Activated T-cell treated with anti-CD3 and anti-CD28 coated beads for 48 hours (primary cell): ENCODE results near the gene NCOA7.

ENCODE experiments used
- DNase-seq: peaks from one replicate; pipeline ENCODE4 v3.0.0-alpha.2; 2020; ENCODE audit warnings: low read depth

The NCOA7 gene

GRCh38 chr6:125815080-125815910 is 24.5 kb downstream of the NCOA7 start:
- no peak for DNase-seq

GRCh38 chr6:125816828-125817280 is 26.1 kb downstream of the NCOA7 start:
- DNase-seq, result no peak

- no peak for DNase-seq
Observed at GRCh38 chr6:125818225-125818657, 27.5 kb downstream of the NCOA7 start.

DNA sequence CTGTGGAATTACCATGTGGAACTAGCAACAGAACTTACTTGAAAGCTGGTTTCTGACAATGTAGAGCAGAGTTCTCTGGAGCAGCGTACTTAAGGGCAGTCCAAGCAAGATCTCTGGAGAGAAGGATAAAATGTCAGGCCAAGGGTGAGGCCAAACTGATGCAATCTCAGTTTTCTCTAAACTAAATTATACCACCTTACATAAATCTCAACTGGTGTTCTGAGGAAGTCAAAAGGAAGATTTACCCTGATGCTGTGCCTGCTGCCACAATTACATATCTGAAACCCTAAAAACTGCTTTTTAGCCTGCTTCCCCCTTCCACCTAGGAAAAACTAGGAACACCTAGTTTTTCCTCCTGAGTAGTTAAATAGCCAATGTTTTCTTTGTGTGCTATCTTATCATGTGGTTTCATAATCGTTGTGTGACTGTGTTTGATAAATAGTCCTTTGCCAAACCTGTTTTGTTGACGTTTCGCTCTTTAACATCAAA is 28.1 kb downstream of the NCOA7 start:
- DNase-seq, result no peak

- no peak for DNase-seq
Observed at GRCh38 chr6:125819535-125820326, 29.0 kb downstream of the NCOA7 start.

DNA sequence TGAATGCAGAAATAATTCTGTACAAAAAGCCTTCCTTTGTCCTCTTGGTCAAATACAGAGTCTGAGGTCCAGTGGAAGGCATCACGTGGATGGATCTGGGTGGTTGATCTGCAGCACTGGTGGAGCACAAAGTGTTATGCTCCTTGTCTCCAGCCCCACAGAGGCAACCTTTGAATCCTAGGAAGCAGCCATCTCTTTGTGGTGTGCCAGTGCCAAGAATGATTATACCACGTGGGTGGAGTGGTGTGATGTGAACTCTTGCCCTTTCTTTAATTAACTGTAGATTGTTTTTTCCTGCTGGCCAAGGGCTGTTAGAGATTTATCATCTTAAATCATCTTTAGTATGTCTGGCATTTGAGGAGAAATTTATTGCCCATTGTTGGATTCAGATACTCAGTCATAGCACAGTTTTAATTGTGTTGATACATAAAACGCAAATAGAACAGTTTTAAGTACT is 31.1 kb downstream of the NCOA7 start:
- no peak for DNase-seq

GRCh38 chr6:125823180-125823579 is 32.4 kb downstream of the NCOA7 start:
- DNase-seq, result no peak

DNA sequence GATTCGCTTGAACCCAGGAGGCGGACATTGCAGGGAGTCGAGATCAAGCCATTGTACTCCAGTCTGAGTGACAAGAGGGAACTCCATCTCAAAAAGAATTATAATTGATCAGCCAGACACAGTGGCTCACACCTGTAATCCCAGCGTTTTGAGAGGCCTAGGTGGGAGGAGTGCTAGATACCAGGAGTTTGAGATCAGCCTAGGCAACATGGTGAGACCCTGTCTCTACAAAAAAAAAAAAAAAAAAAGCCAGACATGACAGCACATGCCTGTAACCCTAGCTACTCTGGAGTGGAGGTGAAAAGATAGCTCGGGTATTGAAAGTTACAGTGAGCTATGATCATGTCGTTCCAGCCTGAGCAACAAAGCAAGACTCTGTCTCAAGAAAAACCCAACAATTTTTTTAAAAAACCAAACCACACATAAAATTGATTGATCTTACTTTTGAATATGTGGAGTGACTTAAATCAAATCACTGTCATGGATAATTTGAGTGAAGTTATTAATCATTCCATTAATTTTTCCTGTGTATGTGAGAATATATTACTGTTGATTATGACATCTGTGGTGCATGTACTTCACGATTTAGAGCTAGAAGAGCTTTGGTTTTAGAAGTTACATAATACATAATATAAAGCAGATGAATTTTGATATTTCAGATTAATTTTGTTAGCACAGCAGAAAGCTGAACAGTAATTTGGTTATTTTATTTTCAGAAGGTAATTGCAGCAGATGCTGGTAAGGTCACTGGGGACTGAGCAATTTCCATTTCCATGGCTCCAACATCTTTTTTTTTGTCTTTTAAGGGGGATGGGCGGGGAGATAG is 34.4 kb downstream of the NCOA7 start:
- DNase-seq, result no peak

GRCh38 chr6:125826695-125827463 is 36.1 kb downstream of the NCOA7 start:
- no peak for DNase-seq

GRCh38 chr6:125827788-125828320 is 37.1 kb downstream of the NCOA7 start:
- DNase-seq, result no peak

DNA sequence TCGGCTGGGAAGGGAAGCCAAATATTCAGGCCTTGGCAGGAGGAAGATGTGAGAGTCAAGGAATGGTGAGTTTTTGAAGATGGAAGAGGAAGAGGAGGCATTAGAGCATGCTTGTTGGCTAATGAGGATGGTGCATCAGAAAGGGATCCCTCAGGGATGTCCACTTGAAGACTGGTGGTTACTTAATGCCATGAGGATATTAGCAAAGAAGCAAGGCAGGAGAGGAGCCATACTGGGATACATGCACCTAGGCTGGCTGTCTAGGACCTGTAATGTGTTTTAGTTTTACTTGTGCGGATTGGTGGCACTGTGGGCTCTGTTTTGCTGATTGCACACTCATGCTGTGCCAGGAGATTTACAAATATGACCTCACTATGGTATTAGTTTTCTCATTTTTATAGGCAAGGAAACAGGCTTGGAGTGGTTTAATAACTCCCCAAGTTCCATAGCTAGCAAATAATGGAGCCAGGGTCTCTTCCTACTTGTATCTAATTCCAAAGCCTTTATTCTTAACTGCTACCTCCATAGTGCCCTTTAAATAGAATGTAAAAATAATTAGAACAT is 37.8 kb downstream of the NCOA7 start:
- no peak for DNase-seq

DNA sequence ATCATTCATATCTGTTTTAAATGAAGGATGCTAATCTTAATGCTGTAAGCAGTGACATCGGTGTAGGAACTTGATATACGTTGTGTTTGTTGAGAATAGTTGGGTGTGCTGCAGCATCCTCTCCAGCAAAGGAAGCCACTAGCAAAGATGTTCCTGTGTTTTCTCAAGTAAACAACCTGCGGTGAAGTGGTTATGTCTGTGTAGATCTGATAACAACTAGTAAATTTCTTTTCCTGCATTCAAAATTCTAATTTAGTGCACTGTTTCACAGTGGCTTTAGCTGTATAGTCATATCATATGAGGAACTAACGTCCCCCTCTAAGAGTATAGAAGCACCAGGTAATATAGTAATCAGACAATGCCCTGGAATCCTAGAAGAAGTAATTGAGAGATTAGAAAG is 38.7 kb downstream of the NCOA7 start:
- no peak for DNase-seq

GRCh38 chr6:125831659-125832058 is 40.9 kb downstream of the NCOA7 start:
- no peak for DNase-seq

GRCh38 chr6:125832391-125833117 is 41.8 kb downstream of the NCOA7 start:
- DNase-seq, result no peak

GRCh38 chr6:125834348-125834747 is 43.6 kb downstream of the NCOA7 start:
- DNase-seq, result no peak

- DNase-seq, result no peak
Observed at GRCh38 chr6:125835221-125835744, 44.5 kb downstream of the NCOA7 start.

DNA sequence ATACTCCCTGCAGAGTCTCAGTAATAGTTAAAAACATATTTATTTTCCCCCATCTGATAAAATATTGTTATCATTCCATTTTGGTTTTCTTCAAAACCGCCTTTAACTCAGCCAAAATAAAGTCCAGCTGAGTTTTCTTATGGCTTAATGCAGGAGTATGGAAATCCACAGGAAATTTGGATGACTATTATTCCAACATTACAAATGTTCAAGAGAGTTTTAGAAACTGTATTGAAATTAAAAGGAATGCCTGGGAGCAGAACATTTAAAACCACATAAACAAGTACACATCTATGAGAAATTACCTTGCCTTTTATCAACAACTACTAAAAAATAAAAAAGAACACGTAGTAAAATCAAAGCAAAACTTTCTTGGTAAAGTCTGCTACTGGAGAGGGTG is 45.7 kb downstream of the NCOA7 start:
- DNase-seq, result no peak

GRCh38 chr6:125839471-125839870 is 48.7 kb downstream of the NCOA7 start:
- no peak for DNase-seq

- DNase-seq, result no peak
Observed at GRCh38 chr6:125839879-125840278, 49.1 kb downstream of the NCOA7 start.
